ENCODE data around the gene DYNC1LI1. TPM values are rescaled to one million over a fixed set of nuclear protein-coding genes. Genes with fewer than 3 reads are reported as not detected.

DYNC1LI1 gene
- total RNA-seq, 1 experiment from 2014 or later, result 30.1 TPM

DNA sequence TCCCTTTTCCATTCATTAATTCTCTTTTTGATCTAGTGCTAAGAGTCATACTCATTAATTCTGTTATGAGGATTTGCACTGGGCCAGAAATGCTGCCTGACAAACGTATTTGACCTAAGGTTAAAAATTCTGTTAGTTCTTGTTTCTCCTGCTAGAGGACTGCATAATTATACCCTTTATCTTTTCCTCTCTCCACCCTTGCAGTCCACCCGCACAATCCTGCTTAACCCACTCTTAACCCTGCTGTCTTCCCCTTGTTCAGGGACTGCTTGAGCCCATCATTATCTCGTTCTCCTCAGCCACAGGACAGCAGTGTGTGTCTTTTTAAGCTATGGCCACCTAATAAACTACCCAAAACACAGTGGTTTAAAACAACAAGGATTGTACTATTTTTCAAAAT lies 31.1 kb upstream of the DYNC1LI1 start:
- Histone ChIP-seq H3K27me3 (ENCODE audit: insufficient read depth, low read depth) (no peaks in the 10 kb centered on the region), H3K27ac (no peak overlapping the region), H3K79me2 (ENCODE audit: low read depth) (no peaks in the 10 kb centered on the region), H3K9me2 (ENCODE audit: insufficient read depth) (no peaks in the 10 kb centered on the region), H3K4me3 (no peak overlapping the region), H2AFZ (no peak overlapping the region), H4K20me1 (ENCODE audit: insufficient read depth) (no peaks in the 10 kb centered on the region), H3F3A (ENCODE audit: insufficient read depth, low read depth) (no peaks in the 10 kb centered on the region), H3K9me3 (ENCODE audit: insufficient read depth, low read depth) (no peaks in the 10 kb centered on the region), H3K36me3 (ENCODE audit: low read depth) (no peaks in the 10 kb centered on the region), H3K4me1 (replicated peaks; ENCODE audit: insufficient read depth) (no peaks in the 10 kb centered on the region), H3K4me2 (no peak overlapping the region)
- TF ChIP-seq EZH2 (IDR thresholded peaks at IDR 0.05; ENCODE audit: low read depth), result no peak
- TF ChIP-seq, protein P1, sequence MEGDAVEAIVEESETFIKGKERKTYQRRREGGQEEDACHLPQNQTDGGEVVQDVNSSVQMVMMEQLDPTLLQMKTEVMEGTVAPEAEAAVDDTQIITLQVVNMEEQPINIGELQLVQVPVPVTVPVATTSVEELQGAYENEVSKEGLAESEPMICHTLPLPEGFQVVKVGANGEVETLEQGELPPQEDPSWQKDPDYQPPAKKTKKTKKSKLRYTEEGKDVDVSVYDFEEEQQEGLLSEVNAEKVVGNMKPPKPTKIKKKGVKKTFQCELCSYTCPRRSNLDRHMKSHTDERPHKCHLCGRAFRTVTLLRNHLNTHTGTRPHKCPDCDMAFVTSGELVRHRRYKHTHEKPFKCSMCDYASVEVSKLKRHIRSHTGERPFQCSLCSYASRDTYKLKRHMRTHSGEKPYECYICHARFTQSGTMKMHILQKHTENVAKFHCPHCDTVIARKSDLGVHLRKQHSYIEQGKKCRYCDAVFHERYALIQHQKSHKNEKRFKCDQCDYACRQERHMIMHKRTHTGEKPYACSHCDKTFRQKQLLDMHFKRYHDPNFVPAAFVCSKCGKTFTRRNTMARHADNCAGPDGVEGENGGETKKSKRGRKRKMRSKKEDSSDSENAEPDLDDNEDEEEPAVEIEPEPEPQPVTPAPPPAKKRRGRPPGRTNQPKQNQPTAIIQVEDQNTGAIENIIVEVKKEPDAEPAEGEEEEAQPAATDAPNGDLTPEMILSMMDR (conservative IDR thresholded peaks at IDR 0.05), result no peak
- no peak for DNase-seq
- CTCF ChIA-PET, result no interaction called here
- intact Hi-C loops (cut with micrococcal nuclease; ENCODE audit: unreplicated experiment), result no loop called here
- POLR2A ChIA-PET (ENCODE audit: unreplicated experiment), result no interaction called here
- no TSS peak for BruUV-seq (replicated peaks)

GRCh38 chr3:32597656-32598055 lies 27.0 kb upstream of the DYNC1LI1 start:
- H3K9me2 ChIP-seq (ENCODE audit: insufficient read depth), result no peaks in the 10 kb centered on the region
- no TSS peak for BruUV-seq (replicated peaks)
- no peak overlapping the region for H3K4me3 ChIP-seq
- no peak overlapping the region for H2AFZ ChIP-seq
- H3K27me3 ChIP-seq (ENCODE audit: insufficient read depth, low read depth), result no peaks in the 10 kb centered on the region
- TF ChIP-seq EZH2 (IDR thresholded peaks at IDR 0.05; ENCODE audit: low read depth), result no peak
- TF ChIP-seq, protein P1 (conservative IDR thresholded peaks at IDR 0.05), result no peak
- no peaks in the 10 kb centered on the region for H3K79me2 ChIP-seq (ENCODE audit: low read depth)
- no peaks in the 10 kb centered on the region for H3K4me1 ChIP-seq (replicated peaks; ENCODE audit: insufficient read depth)
- POLR2A ChIA-PET (ENCODE audit: unreplicated experiment), result no interaction called here
- H3K9me3 ChIP-seq (ENCODE audit: insufficient read depth, low read depth), result no peaks in the 10 kb centered on the region
- DNase-seq, result no peak
- H3K4me2 ChIP-seq, result no peak overlapping the region
- no peak overlapping the region for H3K27ac ChIP-seq
- no peaks in the 10 kb centered on the region for H4K20me1 ChIP-seq (ENCODE audit: insufficient read depth)
- CTCF ChIA-PET, result no interaction called here
- intact Hi-C loops (cut with micrococcal nuclease; ENCODE audit: unreplicated experiment), result no loop called here
- no peaks in the 10 kb centered on the region for H3F3A ChIP-seq (ENCODE audit: insufficient read depth, low read depth)
- no peaks in the 10 kb centered on the region for H3K36me3 ChIP-seq (ENCODE audit: low read depth)

- Histone ChIP-seq H3K4me2 (no peak overlapping the region), H3K79me2 (ENCODE audit: low read depth) (no peaks in the 10 kb centered on the region), H3K4me3 (no peak overlapping the region), H3F3A (ENCODE audit: insufficient read depth, low read depth) (no peaks in the 10 kb centered on the region), H4K20me1 (ENCODE audit: insufficient read depth) (no peaks in the 10 kb centered on the region), H3K27ac (no peak overlapping the region), H3K4me1 (replicated peaks; ENCODE audit: insufficient read depth) (no peaks in the 10 kb centered on the region), H3K9me2 (ENCODE audit: insufficient read depth) (no peaks in the 10 kb centered on the region), H3K27me3 (ENCODE audit: insufficient read depth, low read depth) (no peaks in the 10 kb centered on the region), H3K9me3 (ENCODE audit: insufficient read depth, low read depth) (no peaks in the 10 kb centered on the region), H3K36me3 (ENCODE audit: low read depth) (no peaks in the 10 kb centered on the region), H2AFZ (no peak overlapping the region)
- DNase-seq, result no peak
- TF ChIP-seq, protein P1 (conservative IDR thresholded peaks at IDR 0.05), result no peak
- no peak for TF ChIP-seq EZH2 (IDR thresholded peaks at IDR 0.05; ENCODE audit: low read depth)
- intact Hi-C loops (cut with micrococcal nuclease; ENCODE audit: unreplicated experiment), result no loop called here
- ChIA-PET POLR2A (ENCODE audit: unreplicated experiment) (no interaction called here), CTCF (no interaction called here)
- no TSS peak for BruUV-seq (replicated peaks)
Observed at GRCh38 chr3:32596909-32597369, 26.3 kb upstream of the DYNC1LI1 start.
